Limb (tissue), 2 donors: Measurements from ENCODE around the gene ATF2.
A peak's percentile ranks its signal among the peaks of the same experiment; 100 is the strongest.

Experiments
- DNase-seq, 2 donors: peaks; one replicate each; pipeline ENCODE4 v3.0.0-alpha.2; 2016; ENCODE audit errors: extremely low spot score in 2 of 2

ATF2 gene

GRCh38 chr2:175167792-175168563 lies at the start of gene ATF2:
ATF2 (minus strand) TSS chr2:175168203; CDS start chr2:175136443, 31,760 bp downstream.
- peak; percentile 97 to 100 for DNase-seq

GRCh38 chr2:175207741-175208438 lies 39.9 kb upstream of the ATF2 start:
- peak in 1 of 2 donors; percentile 68 for DNase-seq

GRCh38 chr2:175206866-175207265 lies 38.9 kb upstream of the ATF2 start:
- no peak for DNase-seq

GRCh38 chr2:175205523-175205922 lies 37.5 kb upstream of the ATF2 start:
- no peak for DNase-seq

GRCh38 chr2:175203621-175204496 lies 35.9 kb upstream of the ATF2 start:
- DNase-seq: peak; percentile 44 to 57

GRCh38 chr2:175195012-175195411 lies 27.0 kb upstream of the ATF2 start:
- no peak for DNase-seq

- DNase-seq: no peak
Observed at GRCh38 chr2:175188761-175189160, 20.8 kb upstream of the ATF2 start.

GRCh38 chr2:175187378-175187777 lies 19.4 kb upstream of the ATF2 start:
- no peak for DNase-seq

GRCh38 chr2:175183674-175184073 lies 15.7 kb upstream of the ATF2 start:
- no peak for DNase-seq

- DNase-seq: no peak
Observed at GRCh38 chr2:175181877-175182308, 13.9 kb upstream of the ATF2 start.

GRCh38 chr2:175181104-175181876 lies 13.3 kb upstream of the ATF2 start, which contains the start of gene ATP5MC3:
ATP5MC3 (minus strand) TSS chr2:175181710; CDS start chr2:175181393, 317 bp downstream.
- DNase-seq: peak; percentile 94

- no peak for DNase-seq
Observed at GRCh38 chr2:175180701-175181103, 12.7 kb upstream of the ATF2 start.

GRCh38 chr2:175176624-175177023 lies 8.6 kb upstream of the ATF2 start:
- no peak for DNase-seq

GRCh38 chr2:175175896-175176295 lies 7.9 kb upstream of the ATF2 start:
- no peak for DNase-seq

GRCh38 chr2:175175320-175175719 lies 7.3 kb upstream of the ATF2 start:
- DNase-seq: no peak

GRCh38 chr2:175170659-175171304 lies 2.8 kb upstream of the ATF2 start:
- DNase-seq: no peak

GRCh38 chr2:175169191-175169590 lies 1.2 kb upstream of the ATF2 start:
- DNase-seq: no peak

GRCh38 chr2:175168564-175168945 lies 552 bp upstream of the ATF2 start:
- DNase-seq: no peak

GRCh38 chr2:175167076-175167791 lies 769 bp downstream of the ATF2 start:
- peak; percentile 45 to 70 for DNase-seq
